B cell (primary cell): ENCODE measurements around the gene RIMBP2.

Source experiments
- CTCF ChIP-seq: fragments of 200-600 bp; IDR thresholded peaks from one replicate; pipeline ENCODE4 v1.8.0; 2022; ENCODE audit warnings: antibody characterized with exemption, mild to moderate bottlenecking
- EZH2 ChIP-seq: IDR thresholded peaks from 2 replicates; pipeline ENCODE4 v1.6.1; 2012; ENCODE audit warnings: borderline replicate concordance, low read depth, mild to moderate bottlenecking, moderate library complexity, low read length; ENCODE audit not compliant: insufficient read depth, poor library complexity, severe bottlenecking

GRCh38 chr12:130401703-130402102 is 314.4 kb downstream of the RIMBP2 start:
- TF ChIP-seq EZH2 (no peak), CTCF (no peak)
